ENCODE data around the gene FAM219B. TPM values are rescaled to one million over a fixed set of nuclear protein-coding genes. Genes with fewer than 3 reads are reported as not detected.

Gene FAM219B
- total RNA-seq, 2 experiments from 2014 or later: 36.5 to 44.7 TPM

- ATAC-seq (no peak), DNase-seq (no peak)
- TF ChIP-seq CTCF (IDR thresholded peaks at IDR 0.05): no peak
- Mint-ChIP-seq H3K4me3 (no peak overlapping the region), H3K27me3 (no peaks in the 10 kb centered on the region), H3K36me3 (ENCODE audit: low read depth) (peaks cover 51% of the 10 kb centered on the region), H3K9me3 (no peaks in the 10 kb centered on the region), H3K4me1 (ENCODE audit: low read depth) (peaks cover 41% of the 10 kb centered on the region), H3K27ac (peak overlapping the region; percentile 80)
- ChIA-PET CTCF (interaction anchor here (1.3 to 6.5 kb wide), 2 partner anchors 9 to 58 kb away, joined by 3 to 52 read pairs; no protein-coding TSS in a partner anchor), POLR2A (interaction anchor here (2.0 kb wide), 1 partner anchor 9 kb away, joined by 5 read pairs; no protein-coding TSS in a partner anchor)
- intact Hi-C loops (cut with micrococcal nuclease): no loop called here
Measured at GRCh38 chr15:74892931-74893330, 13.7 kb downstream of the FAM219B start.

- no peak for TF ChIP-seq CTCF (IDR thresholded peaks at IDR 0.05)
- Mint-ChIP-seq H3K4me1 (ENCODE audit: low read depth) (peaks cover 41% of the 10 kb centered on the region), H3K9me3 (no peaks in the 10 kb centered on the region), H3K36me3 (ENCODE audit: low read depth) (peaks cover 51% of the 10 kb centered on the region), H3K27me3 (no peaks in the 10 kb centered on the region), H3K27ac (no peak overlapping the region), H3K4me3 (no peak overlapping the region)
- POLR2A ChIA-PET: interaction anchor here (0.7 to 1.2 kb wide), 3 partner anchors 9 to 52 kb away, joined by 3 read pairs; no protein-coding TSS in a partner anchor
- intact Hi-C loops (cut with micrococcal nuclease): no loop called here
- DNase-seq: no peak
- CTCF ChIA-PET: interaction anchor here (1.6 to 6.5 kb wide), 2 partner anchors 10 to 257 kb away, joined by 4 to 52 read pairs; no protein-coding TSS in a partner anchor
- ATAC-seq: no peak
Measured at GRCh38 chr15:74892313-74892712, 14.3 kb downstream of the FAM219B start.

- H3K4me1 Mint-ChIP-seq (ENCODE audit: low read depth): peaks cover 41% of the 10 kb centered on the region
- no peaks in the 10 kb centered on the region for H3K9me3 Mint-ChIP-seq
- intact Hi-C loops (cut with micrococcal nuclease): no loop called here
- DNase-seq: no peak
- H3K27me3 Mint-ChIP-seq: no peaks in the 10 kb centered on the region
- no peak for TF ChIP-seq CTCF (IDR thresholded peaks at IDR 0.05)
- H3K36me3 Mint-ChIP-seq (ENCODE audit: low read depth): peaks cover 46% of the 10 kb centered on the region
- ATAC-seq: no peak
- POLR2A ChIA-PET: interaction anchor here (0.7 to 2.9 kb wide), 4 partner anchors 9 to 51 kb away, joined by 3 to 19 read pairs (median 3); no protein-coding TSS in a partner anchor
- peak overlapping the region; percentile 87 for H3K27ac Mint-ChIP-seq
- CTCF ChIA-PET: interaction anchor here (1.6 to 6.5 kb wide), 2 partner anchors 11 to 257 kb away, joined by 4 to 52 read pairs; no protein-coding TSS in a partner anchor
- peak overlapping the region; percentile 78 for H3K4me3 Mint-ChIP-seq
Measured at GRCh38 chr15:74891469-74891868, 15.2 kb downstream of the FAM219B start.

GRCh38 chr15:74890665-74890960 is 16.0 kb downstream of the FAM219B start:
- peaks cover 40% of the 10 kb centered on the region for H3K4me1 Mint-ChIP-seq (ENCODE audit: low read depth)
- H3K9me3 Mint-ChIP-seq: no peaks in the 10 kb centered on the region
- H3K36me3 Mint-ChIP-seq (ENCODE audit: low read depth): peaks cover 41% of the 10 kb centered on the region
- POLR2A ChIA-PET: interaction anchor here (1.0 to 2.9 kb wide), 4 partner anchors 10 to 109 kb away, joined by 4 to 19 read pairs (median 4); partner anchors contain the start of genes CSK and SCAMP2
- H3K27me3 Mint-ChIP-seq: no peaks in the 10 kb centered on the region
- peak overlapping the region; percentile 87 for H3K27ac Mint-ChIP-seq
- no peak for ATAC-seq
- no peak for TF ChIP-seq CTCF (IDR thresholded peaks at IDR 0.05)
- intact Hi-C loops (cut with micrococcal nuclease): no loop called here
- DNase-seq: no peak
- CTCF ChIA-PET: interaction anchor here (6.5 kb wide), 1 partner anchor 11 kb away, joined by 52 read pairs; no protein-coding TSS in a partner anchor
- peak overlapping the region; percentile 78 for H3K4me3 Mint-ChIP-seq

- CTCF ChIA-PET: interaction anchor here (0.9 to 6.5 kb wide), 5 partner anchors 12 to 119 kb away, joined by 3 to 52 read pairs (median 4); partner anchors contain the start of genes FAM219B and ULK3
- Mint-ChIP-seq H3K4me3 (peak within 1 kb of the TSS; percentile 78), H3K27ac (peak within 1 kb of the TSS; percentile 87), H3K9me3 (no peaks in the 10 kb centered on the region), H3K27me3 (no peaks in the 10 kb centered on the region), H3K36me3 (ENCODE audit: low read depth) (peaks cover 38% of the 10 kb centered on the region), H3K4me1 (ENCODE audit: low read depth) (peaks cover 39% of the 10 kb centered on the region)
- POLR2A ChIA-PET: interaction anchor here (1.0 to 2.9 kb wide), 7 partner anchors 11 to 113 kb away, joined by 3 to 19 read pairs (median 4); partner anchors contain the start of genes CSK and SCAMP2
- no peak for TF ChIP-seq CTCF (IDR thresholded peaks at IDR 0.05)
- peak; percentile 96 for DNase-seq
- intact Hi-C loops (cut with micrococcal nuclease): no loop called here
- ATAC-seq: peak; percentile 98
Measured at GRCh38 chr15:74889883-74890664, 16.6 kb downstream of the FAM219B start, which contains the start of gene MPI. Gene MPI (plus strand): TSS chr15:74890042. CDS start chr15:74890074, 32 bp downstream.
